DLD1 (cell line): ENCODE measurements around the gene ADAM12.
"Not testable (repeated sequence)": the region's sequence is repeated elsewhere in the genome, so short reads cannot be mapped to it uniquely, and the experiment has no call there.

Source experiments
- in situ Hi-C: cut with HindIII; loops from 2 replicates; pipeline ENCODE4 v1.10.0; 2017; ENCODE audit warnings: low sequenced_read_pairs

The ADAM12 gene

GRCh38 chr10:126375926-126376554 lies 12.2 kb downstream of the ADAM12 start:
- in situ Hi-C loops = no loop called here

DNA sequence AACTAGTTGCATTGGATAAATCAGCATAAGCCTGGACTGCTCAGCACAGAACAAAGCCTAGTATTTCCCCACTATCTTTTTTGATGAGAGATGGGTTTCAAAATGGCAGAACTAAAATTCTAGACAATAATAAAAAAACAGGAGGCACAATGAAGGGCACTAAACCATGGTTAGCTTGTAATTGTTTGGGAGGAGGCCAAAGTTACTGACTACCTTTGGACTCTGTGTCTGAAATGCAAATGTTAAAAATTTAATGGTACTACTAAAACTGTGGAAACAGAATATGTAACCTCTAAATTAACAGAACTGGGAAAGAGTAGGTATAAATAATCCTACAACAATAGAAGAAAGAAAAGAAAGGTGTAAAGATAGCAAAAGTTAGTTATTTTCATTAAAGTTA lies 13.0 kb downstream of the ADAM12 start:
- in situ Hi-C loops = no loop called here

GRCh38 chr10:126374435-126374834 lies 13.8 kb downstream of the ADAM12 start:
- in situ Hi-C loops = no loop called here

DNA sequence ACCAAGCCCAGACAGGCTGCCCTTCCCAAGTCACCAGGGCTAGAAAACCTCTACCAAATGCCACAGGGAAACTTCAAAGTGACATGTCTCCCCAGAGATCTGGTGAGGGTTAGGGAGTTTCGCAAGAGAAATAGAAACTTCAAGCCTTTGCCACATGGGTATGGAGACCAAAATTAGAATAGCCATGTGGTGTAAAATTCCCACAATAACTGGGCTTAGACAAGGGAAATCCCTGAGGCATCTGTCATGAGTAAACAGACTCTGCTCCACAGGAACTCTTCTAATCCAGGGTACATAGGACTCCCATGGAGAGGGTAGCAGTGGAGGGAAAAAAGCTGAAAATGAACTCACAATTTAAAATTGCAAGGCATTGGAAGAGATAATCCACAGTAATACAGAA lies 14.3 kb downstream of the ADAM12 start:
- in situ Hi-C loops = no loop called here

DNA sequence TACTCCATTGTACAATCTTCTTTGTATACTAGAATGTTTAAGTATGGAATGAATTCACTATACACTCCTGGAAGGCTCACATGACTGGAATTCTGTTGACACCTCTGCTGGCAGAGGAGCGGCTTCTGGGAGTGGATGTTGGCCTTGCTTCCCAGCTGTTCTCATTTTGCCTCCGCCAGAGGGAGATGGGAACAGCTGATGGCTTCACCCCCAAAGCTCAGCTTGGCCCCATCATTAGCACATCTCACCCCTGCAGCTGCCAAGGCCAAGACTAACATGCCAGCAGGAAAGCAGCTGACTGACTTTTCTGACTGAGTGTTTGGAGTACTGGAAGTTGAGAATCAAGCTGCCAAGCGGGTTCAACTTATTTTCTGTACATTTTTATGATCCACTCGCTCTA lies 15.1 kb downstream of the ADAM12 start:
- in situ Hi-C loops = no loop called here

DNA sequence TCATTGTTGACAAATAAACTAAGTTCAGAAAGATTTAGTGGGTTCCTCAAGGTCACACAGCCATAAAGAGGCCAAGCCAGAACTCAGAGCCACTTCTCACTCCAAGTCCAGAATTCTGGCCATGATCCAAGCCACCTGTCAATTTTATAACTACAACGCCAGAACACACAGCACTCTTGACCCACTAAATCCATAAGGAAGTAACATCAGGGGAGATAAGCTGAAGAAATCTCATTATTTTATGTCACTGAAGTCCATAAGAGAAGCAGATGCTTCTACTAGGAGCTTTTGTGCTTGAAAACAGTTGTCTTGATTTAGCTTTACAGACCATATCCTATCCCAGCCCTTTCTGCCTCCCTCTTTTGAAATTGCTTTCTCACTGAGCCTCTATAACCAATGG lies 15.9 kb downstream of the ADAM12 start:
- in situ Hi-C loops = no loop called here

DNA sequence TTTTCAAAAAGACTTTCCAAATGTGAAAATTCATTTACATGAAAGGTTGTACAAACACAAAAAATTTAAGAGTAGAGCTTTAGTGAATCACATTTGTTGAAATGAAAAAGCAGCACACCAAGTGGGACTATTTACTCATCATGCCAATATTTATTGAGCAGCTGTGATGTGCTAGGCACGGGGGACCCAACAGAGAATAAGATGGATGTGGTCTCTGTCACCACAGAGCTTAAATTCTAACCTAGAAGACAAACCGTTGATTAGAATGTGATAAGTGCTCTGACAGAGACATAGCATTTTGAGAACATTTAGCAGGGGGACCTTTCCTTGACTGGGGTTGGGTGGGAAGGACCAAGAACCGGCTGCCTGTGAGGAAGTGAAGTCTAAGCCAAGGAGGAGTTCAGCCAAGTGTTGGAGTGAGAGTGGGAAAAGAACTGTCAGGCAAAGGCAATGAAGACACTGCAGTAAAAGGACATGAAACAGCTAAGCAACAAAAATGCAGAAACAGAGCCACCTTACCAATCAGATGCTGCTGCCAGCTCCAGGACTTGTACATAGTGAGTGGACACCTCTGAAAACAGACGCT lies 19.1 kb downstream of the ADAM12 start:
- in situ Hi-C loops = no loop called here

DNA sequence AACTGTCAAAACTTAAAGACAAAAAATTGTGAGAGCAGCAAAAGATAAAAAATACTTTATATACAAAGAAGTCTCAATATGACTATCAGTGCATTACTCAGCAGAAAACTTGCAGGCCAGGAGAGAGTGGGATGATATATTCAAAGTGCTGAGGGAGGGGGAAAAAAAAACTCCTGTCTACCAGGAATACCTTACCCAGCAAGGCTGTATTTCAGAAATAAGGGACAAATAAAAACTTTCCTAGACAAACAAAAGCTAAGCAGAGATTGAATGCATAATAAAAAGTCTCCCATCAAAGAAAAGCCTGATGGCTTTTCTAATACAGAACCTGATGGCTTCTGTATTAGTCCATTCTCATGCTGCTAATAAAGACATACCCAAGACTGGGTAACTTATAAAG lies 31.1 kb downstream of the ADAM12 start:
- in situ Hi-C loops = no loop called here

GRCh38 chr10:126353666-126354065 lies 34.6 kb downstream of the ADAM12 start:
- in situ Hi-C loops = no loop called here

GRCh38 chr10:126352453-126352852 lies 35.8 kb downstream of the ADAM12 start:
- in situ Hi-C loops = no loop called here

DNA sequence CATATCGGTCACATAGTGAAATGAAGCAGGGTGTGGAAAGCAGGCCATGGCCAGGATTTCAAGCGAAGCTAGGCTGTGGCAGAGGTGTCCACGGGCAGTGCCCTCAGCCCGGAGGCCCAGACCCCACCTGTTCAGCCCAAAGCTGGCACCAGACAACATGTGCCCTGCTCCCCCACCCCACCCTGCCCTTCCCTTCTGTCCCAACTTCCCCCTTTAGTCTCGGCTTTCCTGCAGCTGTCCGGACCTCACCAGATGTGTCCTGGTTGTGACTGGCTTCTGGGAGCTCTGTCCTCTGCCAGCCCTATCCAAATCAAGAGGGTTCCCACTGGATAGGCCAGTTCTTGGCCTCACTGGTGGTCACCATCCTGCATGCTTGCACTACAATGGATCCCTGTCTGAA lies 37.3 kb downstream of the ADAM12 start:
- in situ Hi-C loops = no loop called here

DNA sequence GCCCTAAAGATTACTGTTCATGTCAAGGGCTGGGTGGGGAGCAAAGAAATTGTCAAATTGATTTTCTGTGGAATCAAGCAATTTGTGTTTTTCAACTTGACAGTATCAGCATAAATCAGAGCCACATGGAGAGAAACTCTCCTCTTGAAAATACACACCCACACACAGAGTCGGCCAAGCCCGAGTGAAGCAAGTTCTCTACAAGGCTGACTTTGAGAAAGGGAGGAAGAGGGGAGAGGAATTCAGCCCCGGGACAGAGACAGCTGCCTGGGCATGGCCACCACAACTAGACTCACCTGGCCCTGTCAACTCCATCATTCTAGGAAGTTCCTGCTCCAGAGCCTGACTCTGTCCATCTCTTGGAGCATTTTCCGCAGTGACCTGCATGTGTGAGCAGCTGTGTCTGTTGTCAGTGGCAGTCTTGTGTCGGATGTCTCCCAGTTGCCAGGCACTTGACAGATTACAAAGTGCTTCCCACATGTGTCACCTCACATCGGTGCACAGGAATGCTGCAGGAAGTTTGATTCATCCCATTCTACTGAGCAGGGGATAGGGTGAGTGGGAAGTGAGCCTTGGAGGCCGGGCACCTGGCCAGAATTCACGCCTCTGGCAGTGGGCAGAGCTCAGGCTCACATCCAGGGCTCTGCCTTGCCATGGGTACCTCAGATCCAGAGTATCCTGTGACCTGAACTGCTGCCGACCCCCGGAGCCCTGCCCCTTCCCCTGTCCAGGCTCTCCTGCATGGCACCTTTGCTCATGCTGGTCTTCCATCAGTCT lies 37.9 kb downstream of the ADAM12 start:
- in situ Hi-C loops = no loop called here

- in situ Hi-C loops = no loop called here
These were observed 38.6 kb downstream of the ADAM12 start for GRCh38 chr10:126349676-126350075.

DNA sequence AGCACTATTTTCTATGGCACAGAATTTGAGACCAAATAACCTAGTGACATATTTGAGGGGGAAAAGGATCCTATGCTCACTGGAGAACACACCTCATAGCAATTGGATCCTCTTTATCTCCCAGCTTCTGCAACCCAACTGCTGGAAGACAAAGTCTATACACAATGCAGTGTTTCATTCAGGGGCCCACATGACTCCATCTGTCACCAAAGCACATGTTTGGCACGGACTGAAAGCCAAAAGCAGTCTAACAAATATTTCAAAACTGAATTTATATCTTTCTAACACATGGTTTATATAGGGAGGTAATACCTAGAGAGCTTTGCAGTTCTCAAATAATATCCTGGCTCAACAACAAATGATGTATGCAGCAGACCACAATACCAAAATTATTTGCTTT lies 39.2 kb downstream of the ADAM12 start:
- in situ Hi-C loops = no loop called here

GRCh38 chr10:126343496-126343895 lies 44.8 kb downstream of the ADAM12 start:
- in situ Hi-C loops = not testable (repeated sequence)

- in situ Hi-C loops = no loop called here
These were observed 45.6 kb downstream of the ADAM12 start for GRCh38 chr10:126342680-126343079.

DNA sequence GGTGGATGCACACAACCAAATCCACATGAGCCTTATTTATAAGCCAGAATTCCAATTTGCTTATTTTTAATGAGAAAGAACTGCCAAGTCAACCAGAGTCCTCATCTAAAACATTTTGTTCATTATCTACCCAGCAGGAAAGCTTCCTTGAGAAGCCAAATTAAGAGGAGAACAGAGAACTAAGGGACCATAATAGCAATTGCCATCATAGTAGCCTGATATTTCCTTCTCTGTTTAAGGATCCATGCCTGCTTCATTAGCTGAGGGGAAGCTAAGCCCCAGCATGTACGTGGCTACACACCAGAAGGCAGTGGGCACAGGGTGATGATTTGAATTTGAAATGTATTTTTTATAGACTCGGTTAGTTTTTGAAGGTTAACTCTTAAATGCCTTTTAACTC lies 46.8 kb downstream of the ADAM12 start:
- in situ Hi-C loops = no loop called here

DNA sequence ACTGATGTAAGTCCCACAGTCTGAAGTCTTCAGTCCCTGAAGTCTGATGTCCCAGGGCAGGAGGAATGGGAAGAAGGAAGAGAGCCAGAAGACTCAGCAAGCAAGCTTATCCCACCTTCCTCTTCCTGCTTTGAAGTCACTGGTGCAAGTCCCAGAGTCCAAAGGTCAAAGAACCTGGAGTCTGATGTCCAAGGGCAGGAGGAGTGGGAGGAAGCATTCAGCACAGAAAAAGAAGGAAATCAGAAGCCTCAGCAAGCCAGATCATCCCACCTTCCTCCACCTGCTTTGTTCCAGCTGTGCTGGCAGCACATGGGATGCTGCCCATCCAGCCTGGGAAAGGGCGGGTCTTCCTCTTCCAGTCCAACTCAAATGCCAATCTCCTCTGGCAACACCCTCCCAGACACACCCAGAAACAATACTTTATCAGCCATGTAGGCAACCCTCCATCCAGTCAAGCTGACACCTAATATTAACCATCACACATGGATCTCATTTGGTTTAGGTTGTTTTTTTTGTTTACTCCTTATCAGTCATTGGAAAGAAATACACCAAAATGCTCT lies 50.9 kb downstream of the ADAM12 start:
- in situ Hi-C loops = no loop called here

DNA sequence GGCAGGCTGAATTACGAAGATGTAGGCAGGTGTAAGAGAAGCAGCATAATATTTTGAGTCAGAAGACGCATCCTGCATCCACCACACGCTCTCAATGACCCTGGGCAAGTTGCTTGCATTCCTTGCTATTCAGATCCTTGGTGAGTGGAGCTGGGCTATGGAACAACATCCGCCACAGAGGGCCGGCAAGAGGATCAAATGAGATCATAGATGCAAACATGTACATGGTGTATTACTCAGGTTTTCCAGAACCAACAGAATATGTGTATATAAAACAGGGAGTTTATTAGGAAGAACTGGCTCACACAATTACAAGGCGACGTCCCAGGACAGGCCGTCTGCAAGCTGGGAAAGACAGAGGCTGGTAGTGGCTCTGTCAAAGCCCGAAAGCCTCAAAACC lies 51.5 kb downstream of the ADAM12 start:
- in situ Hi-C loops = no loop called here

- in situ Hi-C loops = no loop called here
These were observed 54.0 kb downstream of the ADAM12 start for GRCh38 chr10:126334272-126334671.

GRCh38 chr10:126332576-126332975 lies 55.7 kb downstream of the ADAM12 start:
- in situ Hi-C loops = no loop called here

GRCh38 chr10:126331101-126331500 lies 57.2 kb downstream of the ADAM12 start:
- in situ Hi-C loops = no loop called here
